ENCODE data around the gene FBXO46.

DNA sequence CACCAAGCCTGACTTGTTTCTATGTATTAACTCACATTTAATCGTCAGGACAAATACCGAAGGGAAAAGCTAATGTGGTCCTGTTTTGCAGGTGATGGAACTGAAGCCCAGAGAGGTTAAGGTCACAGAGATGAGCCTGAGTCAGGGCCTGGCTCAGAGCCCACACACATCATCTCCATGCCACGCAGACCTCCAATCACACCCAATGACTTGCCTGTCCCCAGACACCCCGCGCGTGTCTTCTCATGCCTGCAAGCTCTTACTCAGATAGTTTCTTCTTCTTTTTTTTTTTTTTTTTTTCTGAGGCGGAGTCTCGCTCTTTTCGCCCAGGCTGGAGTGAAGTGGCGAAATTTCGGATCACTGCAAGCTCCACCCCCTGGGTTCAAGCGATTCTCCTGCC lies 21.9 kb upstream of the FBXO46 start:
- TF ChIP-seq, protein P1, sequence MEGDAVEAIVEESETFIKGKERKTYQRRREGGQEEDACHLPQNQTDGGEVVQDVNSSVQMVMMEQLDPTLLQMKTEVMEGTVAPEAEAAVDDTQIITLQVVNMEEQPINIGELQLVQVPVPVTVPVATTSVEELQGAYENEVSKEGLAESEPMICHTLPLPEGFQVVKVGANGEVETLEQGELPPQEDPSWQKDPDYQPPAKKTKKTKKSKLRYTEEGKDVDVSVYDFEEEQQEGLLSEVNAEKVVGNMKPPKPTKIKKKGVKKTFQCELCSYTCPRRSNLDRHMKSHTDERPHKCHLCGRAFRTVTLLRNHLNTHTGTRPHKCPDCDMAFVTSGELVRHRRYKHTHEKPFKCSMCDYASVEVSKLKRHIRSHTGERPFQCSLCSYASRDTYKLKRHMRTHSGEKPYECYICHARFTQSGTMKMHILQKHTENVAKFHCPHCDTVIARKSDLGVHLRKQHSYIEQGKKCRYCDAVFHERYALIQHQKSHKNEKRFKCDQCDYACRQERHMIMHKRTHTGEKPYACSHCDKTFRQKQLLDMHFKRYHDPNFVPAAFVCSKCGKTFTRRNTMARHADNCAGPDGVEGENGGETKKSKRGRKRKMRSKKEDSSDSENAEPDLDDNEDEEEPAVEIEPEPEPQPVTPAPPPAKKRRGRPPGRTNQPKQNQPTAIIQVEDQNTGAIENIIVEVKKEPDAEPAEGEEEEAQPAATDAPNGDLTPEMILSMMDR (IDR thresholded peaks at IDR 0.05; ENCODE audit: insufficient read depth, low read length) = no peak
- no peak for TF ChIP-seq SPI1 (IDR thresholded peaks at IDR 0.05; ENCODE audit: borderline replicate concordance, low read depth)
- no peak for TF ChIP-seq GABPA (IDR thresholded peaks at IDR 0.05; ENCODE audit: low read depth)
- no peak for TF ChIP-seq POLR2AphosphoS5 (IDR thresholded peaks at IDR 0.05; ENCODE audit: low read depth)
